Esophagus muscularis mucosa (tissue), 3 donors: Measurements from ENCODE around the gene DGKG.

ENCODE experiments used
- POLR2A ChIP-seq: fragments of 450-650 bp; IDR thresholded peaks from one replicate; pipeline ENCODE4 v1.6.1; 2017; ENCODE audit warnings: antibody characterized with exemption, moderate library complexity, mild to moderate bottlenecking, low read depth
- TF ChIP-seq, protein P1 (sequence below), 3 experiments: fragments of 200-600 bp in 2 of 3; fragments of 450-650 bp in 1 of 3; sonication (generic) in 2 of 3; IDR thresholded peaks; one replicate each; pipeline ENCODE4 v1.5.1; 2017 to 2019; ENCODE audit warnings: antibody characterized with exemption in 3 of 3, mild to moderate bottlenecking in 2 of 3, moderate library complexity in 1 of 3

GRCh38 chr3:186138272-186138981, 223.6 kb downstream of the DGKG start:
- TF ChIP-seq, protein P1, sequence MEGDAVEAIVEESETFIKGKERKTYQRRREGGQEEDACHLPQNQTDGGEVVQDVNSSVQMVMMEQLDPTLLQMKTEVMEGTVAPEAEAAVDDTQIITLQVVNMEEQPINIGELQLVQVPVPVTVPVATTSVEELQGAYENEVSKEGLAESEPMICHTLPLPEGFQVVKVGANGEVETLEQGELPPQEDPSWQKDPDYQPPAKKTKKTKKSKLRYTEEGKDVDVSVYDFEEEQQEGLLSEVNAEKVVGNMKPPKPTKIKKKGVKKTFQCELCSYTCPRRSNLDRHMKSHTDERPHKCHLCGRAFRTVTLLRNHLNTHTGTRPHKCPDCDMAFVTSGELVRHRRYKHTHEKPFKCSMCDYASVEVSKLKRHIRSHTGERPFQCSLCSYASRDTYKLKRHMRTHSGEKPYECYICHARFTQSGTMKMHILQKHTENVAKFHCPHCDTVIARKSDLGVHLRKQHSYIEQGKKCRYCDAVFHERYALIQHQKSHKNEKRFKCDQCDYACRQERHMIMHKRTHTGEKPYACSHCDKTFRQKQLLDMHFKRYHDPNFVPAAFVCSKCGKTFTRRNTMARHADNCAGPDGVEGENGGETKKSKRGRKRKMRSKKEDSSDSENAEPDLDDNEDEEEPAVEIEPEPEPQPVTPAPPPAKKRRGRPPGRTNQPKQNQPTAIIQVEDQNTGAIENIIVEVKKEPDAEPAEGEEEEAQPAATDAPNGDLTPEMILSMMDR (IDR thresholded peaks at IDR 0.05): no peak
- no peak for TF ChIP-seq POLR2A
